GM12801 (cell line): ENCODE results near the gene CABP4.

Source experiments
- CTCF ChIP-seq: IDR thresholded peaks from one replicate; pipeline ENCODE4 v1.5.1; 2011; ENCODE audit warnings: control low read depth; ENCODE audit not compliant: insufficient read length; ENCODE audit errors: extremely low read depth

Gene CABP4

GRCh38 chr11:67409781-67410368 lies 45.3 kb upstream of the CABP4 start:
- no peak for TF ChIP-seq CTCF

GRCh38 chr11:67410369-67410831 lies 44.8 kb upstream of the CABP4 start:
- TF ChIP-seq CTCF, result no peak

GRCh38 chr11:67410984-67411784 lies 44.0 kb upstream of the CABP4 start:
- no peak for TF ChIP-seq CTCF

- TF ChIP-seq CTCF, result no peak
These were observed 43.4 kb upstream of the CABP4 start for GRCh38 chr11:67411785-67412152.

GRCh38 chr11:67412495-67413179 lies 42.5 kb upstream of the CABP4 start:
- no peak for TF ChIP-seq CTCF

GRCh38 chr11:67413266-67413849 lies 41.8 kb upstream of the CABP4 start:
- no peak for TF ChIP-seq CTCF
